Activated CD8-positive, alpha-beta T cell treated with anti-CD3 and anti-CD28 coated beads for 36 hours (primary cell): ENCODE data around the gene ST6GALNAC4. TPM values are rescaled to one million over a fixed set of nuclear protein-coding genes. Genes with fewer than 3 reads are reported as not detected.
"Not testable (repeated sequence)": the region's sequence is repeated elsewhere in the genome, so short reads cannot be mapped to it uniquely, and the experiment has no call there.

ENCODE experiments used
- ATAC-seq: fragments of 200-7000 bp; cut with Tn5 transposase; one replicate; pipeline ENCODE4 v1.10.0; 2021; ENCODE audit warnings: mild to moderate bottlenecking, moderate library complexity
- CTCF ChIA-PET: fragments of 350-600 bp; sonication (Branson Sonifier 250); formaldehyde crosslinking; loops from one replicate; lab custom pipeline; 2021; ENCODE audit warnings: antibody characterized with exemption; lab: Charles Lee
- POLR2A ChIA-PET: fragments of 350-600 bp; sonication (Branson Sonifier 250); formaldehyde crosslinking; loops from one replicate; lab custom pipeline; 2021; ENCODE audit warnings: antibody characterized with exemption; lab: Charles Lee
- DNase-seq: peaks from one replicate; pipeline ENCODE4 v3.0.0-alpha.2; 2020
- H3K27ac Mint-ChIP-seq: one replicate; pipeline ENCODE4 v1.8.0; 2021; ENCODE audit warnings: mild to moderate bottlenecking, mixed read lengths
- H3K27me3 Mint-ChIP-seq: one replicate; pipeline ENCODE4 v1.8.0; 2021; ENCODE audit warnings: mixed read lengths
- H3K36me3 Mint-ChIP-seq: one replicate; pipeline ENCODE4 v1.8.0; 2021; ENCODE audit warnings: low read depth, mixed read lengths
- H3K4me1 Mint-ChIP-seq: one replicate; pipeline ENCODE4 v1.8.0; 2021; ENCODE audit warnings: low read depth, mixed read lengths
- H3K4me3 Mint-ChIP-seq: one replicate; pipeline ENCODE4 v1.8.0; 2021; ENCODE audit warnings: mild to moderate bottlenecking, moderate library complexity, mixed read lengths
- H3K9me3 Mint-ChIP-seq: one replicate; pipeline ENCODE4 v1.8.0; 2021; ENCODE audit warnings: mixed read lengths
- CTCF ChIP-seq: fragments of 200-600 bp; IDR thresholded peaks from one replicate; pipeline ENCODE4 v1.8.0; 2022; ENCODE audit warnings: antibody characterized with exemption, mild to moderate bottlenecking
- intact Hi-C: fragments of 100-400 bp; cut with micrococcal nuclease; formaldehyde crosslinking; loops from one replicate; pipeline ENCODE4 v1.10.0; 2022
- total RNA-seq, 2 experiments: library from RNA; stranded (reverse); gene quantifications; one replicate each; pipeline ENCODE4 v1.2.3, GENCODE V29; 2021

Gene ST6GALNAC4
- total RNA-seq, 2 experiments from 2014 or later, result 34.3 to 34.9 TPM

GRCh38 chr9:127883959-127884358 is 32.9 kb downstream of the ST6GALNAC4 start:
- Mint-ChIP-seq H3K4me1 (peaks cover 5% of the 10 kb centered on the region), H3K27ac (no peak overlapping the region), H3K36me3 (peaks cover 22% of the 10 kb centered on the region), H3K4me3 (no peak overlapping the region), H3K27me3 (no peaks in the 10 kb centered on the region), H3K9me3 (no peaks in the 10 kb centered on the region)
- POLR2A ChIA-PET, result interaction anchor here (0.7 to 2.1 kb wide), 2 partner anchors 15 to 1251 kb away, joined by 3 to 7 read pairs; partner anchors contain the start of gene ST6GALNAC6
- intact Hi-C loops, result no loop called here
- DNase-seq, result no peak
- CTCF ChIA-PET, result interaction anchor here (1.2 to 1.6 kb wide), 3 partner anchors 14 to 144 kb away, joined by 4 to 10 read pairs (median 6); no protein-coding TSS in a partner anchor
- ATAC-seq, result no peak
- no peak for TF ChIP-seq CTCF

GRCh38 chr9:127881715-127882114 is 35.1 kb downstream of the ST6GALNAC4 start:
- H3K27ac Mint-ChIP-seq, H3K36me3 Mint-ChIP-seq, ATAC-seq, H3K9me3 Mint-ChIP-seq, intact Hi-C loops, H3K4me3 Mint-ChIP-seq, H3K27me3 Mint-ChIP-seq, H3K4me1 Mint-ChIP-seq, DNase-seq: not testable (repeated sequence)
- ChIA-PET POLR2A (interaction anchor here (1.2 to 2.4 kb wide), 6 partner anchors 9 to 41 kb away, joined by 3 to 6 read pairs (median 4); partner anchors contain the start of gene ST6GALNAC4), CTCF (interaction anchor here (0.5 to 3.2 kb wide), 5 partner anchors 8 to 147 kb away, joined by 3 to 24 read pairs (median 7); partner anchors contain the start of gene TOR2A)

GRCh38 chr9:127880143-127880542 is 36.7 kb downstream of the ST6GALNAC4 start:
- H3K9me3 Mint-ChIP-seq, result no peaks in the 10 kb centered on the region
- POLR2A ChIA-PET, result interaction anchor here (2.1 kb wide), 1 partner anchor 36 kb away, joined by 5 read pairs; the partner anchor contains the start of gene ST6GALNAC4
- peaks cover 7% of the 10 kb centered on the region for H3K27me3 Mint-ChIP-seq
- H3K4me3 Mint-ChIP-seq, result no peak overlapping the region
- no peak for TF ChIP-seq CTCF
- intact Hi-C loops, result no loop called here
- peaks cover 2% of the 10 kb centered on the region for H3K36me3 Mint-ChIP-seq
- H3K27ac Mint-ChIP-seq, result no peak overlapping the region
- DNase-seq, result no peak
- peaks cover 5% of the 10 kb centered on the region for H3K4me1 Mint-ChIP-seq
- no peak for ATAC-seq
- CTCF ChIA-PET, result interaction anchor here (3.2 kb wide), 1 partner anchor 10 kb away, joined by 24 read pairs; no protein-coding TSS in a partner anchor

GRCh38 chr9:127878652-127879390 is 38.0 kb downstream of the ST6GALNAC4 start:
- H3K4me3 Mint-ChIP-seq, result no peak overlapping the region
- ATAC-seq (no peak), DNase-seq (no peak)
- CTCF ChIA-PET, result interaction anchor here (1.2 to 1.3 kb wide), 2 partner anchors 9 to 42 kb away, joined by 3 to 5 read pairs; no protein-coding TSS in a partner anchor
- no peak for TF ChIP-seq CTCF
- no peak overlapping the region for H3K27ac Mint-ChIP-seq
- intact Hi-C loops, result no loop called here
- H3K4me1 Mint-ChIP-seq, result peaks cover 5% of the 10 kb centered on the region
- POLR2A ChIA-PET, result interaction anchor here (1.6 kb wide), 1 partner anchor 9 kb away, joined by 8 read pairs; no protein-coding TSS in a partner anchor
- no peaks in the 10 kb centered on the region for H3K9me3 Mint-ChIP-seq
- peaks cover 2% of the 10 kb centered on the region for H3K36me3 Mint-ChIP-seq
- H3K27me3 Mint-ChIP-seq, result peaks cover 7% of the 10 kb centered on the region

- ChIA-PET POLR2A (interaction anchor here (1.6 kb wide), 1 partner anchor 9 kb away, joined by 8 read pairs; no protein-coding TSS in a partner anchor), CTCF (interaction anchor here (1.2 to 1.3 kb wide), 2 partner anchors 8 to 43 kb away, joined by 3 to 5 read pairs; no protein-coding TSS in a partner anchor)
- Mint-ChIP-seq H3K4me1 (peaks cover 5% of the 10 kb centered on the region), H3K27ac (no peak overlapping the region), H3K9me3 (no peaks in the 10 kb centered on the region), H3K27me3 (peaks cover 7% of the 10 kb centered on the region), H3K4me3 (no peak overlapping the region), H3K36me3 (peaks cover 2% of the 10 kb centered on the region)
- no peak for TF ChIP-seq CTCF
- intact Hi-C loops, result no loop called here
- DNase-seq (no peak), ATAC-seq (no peak)
Observed at GRCh38 chr9:127878001-127878651, 38.7 kb downstream of the ST6GALNAC4 start.
